Fibroblast of mammary gland (primary cell): ENCODE data around the gene GALNT10.

Experiments
- DNase-seq: peaks from one replicate; pipeline ENCODE4 v3.0.0-alpha.2; 2010; ENCODE audit warnings: low read depth
- H3K4me3 ChIP-seq: 2 replicates; pipeline ENCODE4 v1.5.1; 2011; ENCODE audit warnings: low read depth, mild to moderate bottlenecking, low read length, moderate library complexity; ENCODE audit not compliant: control insufficient read depth
- CTCF ChIP-seq: conservative IDR thresholded peaks from 2 replicates; pipeline ENCODE4 v1.5.1; 2011; ENCODE audit warnings: low read depth, low read length, inconsistent platforms; ENCODE audit not compliant: control insufficient read depth, insufficient read depth

The GALNT10 gene

DNA sequence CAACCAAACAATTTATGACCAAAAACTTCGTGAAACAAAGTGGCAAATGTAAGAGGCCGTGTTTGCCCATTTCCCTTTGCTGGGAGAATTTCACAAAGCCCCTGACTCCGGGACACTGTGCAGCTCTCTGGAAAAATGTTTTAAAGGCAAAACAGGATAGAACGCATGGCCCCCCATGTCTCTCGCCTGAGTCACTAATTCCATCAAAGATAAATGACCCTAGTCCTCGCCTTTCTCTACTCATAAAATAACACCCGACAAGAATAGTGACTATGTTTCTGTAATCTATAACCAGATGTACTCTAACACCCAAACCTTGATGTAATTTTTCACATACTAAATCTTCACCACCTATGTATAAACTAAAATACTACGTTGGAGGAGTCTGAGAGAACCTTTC is 199.6 kb downstream of the GALNT10 start:
- no peak for DNase-seq
- TF ChIP-seq CTCF, result no peak

DNA sequence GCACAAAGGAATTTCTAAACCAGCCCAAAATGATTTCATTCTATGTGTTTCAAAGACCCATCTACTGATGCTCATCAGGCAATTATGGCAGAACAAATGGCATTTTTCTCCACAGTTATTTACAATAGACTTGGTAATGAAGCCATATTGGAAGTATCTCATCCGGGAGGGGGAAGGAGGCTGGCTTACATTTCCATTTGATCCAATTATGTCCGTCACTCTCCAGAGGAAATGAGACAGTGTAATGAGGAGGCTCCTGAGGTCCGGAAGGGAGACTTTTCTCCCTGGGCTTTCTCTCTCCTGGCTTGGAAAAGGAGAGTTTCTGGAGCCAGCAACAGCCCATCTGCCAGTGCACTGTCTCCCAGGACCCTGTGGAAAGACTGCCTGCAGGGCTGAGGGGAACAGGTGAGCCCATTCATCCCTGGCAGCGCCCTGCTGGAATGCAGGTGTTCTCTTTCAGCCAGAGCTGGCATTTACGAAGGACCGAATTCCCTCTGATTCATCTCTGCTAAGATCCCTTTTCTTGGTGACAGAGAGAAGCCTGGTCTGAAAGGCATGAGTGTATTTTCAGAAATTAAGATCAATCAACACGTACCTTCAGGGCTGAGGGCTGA is 200.3 kb downstream of the GALNT10 start:
- TF ChIP-seq CTCF, result no peak
- no peak overlapping the region for H3K4me3 ChIP-seq
- no peak for DNase-seq

More for the DNA sequence above, 199.6 kb downstream of the GALNT10 start:
- H3K4me3 ChIP-seq, result no peak overlapping the region

DNA sequence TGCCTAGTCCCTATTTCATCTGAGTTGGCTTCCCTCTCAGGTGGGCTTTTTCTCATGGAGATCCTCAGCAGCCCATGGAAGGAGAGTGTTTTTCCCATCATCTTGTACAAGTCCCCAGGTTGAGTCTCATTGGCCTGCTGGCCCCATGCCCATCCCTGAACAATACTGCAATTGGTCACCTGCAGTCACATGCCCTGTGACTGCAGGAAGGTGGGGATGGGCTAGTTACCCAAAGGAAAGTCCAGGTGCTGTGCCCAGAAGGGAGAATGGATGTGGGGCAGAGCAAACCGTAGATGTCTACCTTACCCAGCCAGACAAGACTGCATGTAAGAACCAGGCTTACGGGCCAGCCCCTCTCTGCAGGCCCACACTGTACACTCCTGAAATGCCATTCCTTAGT is 201.3 kb downstream of the GALNT10 start:
- no peak for DNase-seq
- TF ChIP-seq CTCF, result no peak
- H3K4me3 ChIP-seq, result no peak overlapping the region

GRCh38 chr5:154393850-154394249 is 203.3 kb downstream of the GALNT10 start:
- DNase-seq, result no peak
- TF ChIP-seq CTCF, result no peak
- H3K4me3 ChIP-seq, result no peak overlapping the region

GRCh38 chr5:154394307-154394706 is 203.8 kb downstream of the GALNT10 start:
- no peak for DNase-seq
- H3K4me3 ChIP-seq, result no peak overlapping the region
- TF ChIP-seq CTCF, result no peak

GRCh38 chr5:154395407-154396106 is 205.0 kb downstream of the GALNT10 start:
- H3K4me3 ChIP-seq, result no peak overlapping the region
- no peak for DNase-seq
- no peak for TF ChIP-seq CTCF
